ENCODE data around the gene TIE1. TPM values are rescaled to one million over a fixed set of nuclear protein-coding genes. Genes with fewer than 3 reads are reported as not detected.

The TIE1 gene
- total RNA-seq, 1 experiment from 2014 or later = 1.2 TPM

- Mint-ChIP-seq H3K27me3 (ENCODE audit: low read depth) (peaks cover 3% of the 10 kb centered on the region; the same call in 1 of the 2 replicates), H3K4me1 (peaks cover 12 to 21% of the 10 kb centered on the region in 2 experiments), H3K36me3 (ENCODE audit: insufficient read depth in 1 of 3, low read depth in 3 of 3) (peaks cover 0 to 8% (median 5%) of the 10 kb centered on the region in 3 experiments; a peak in 6 of 7 replicates), H3K4me3 (no peak overlapping the region), H3K27ac (peak overlapping the region in 1 of 3 experiments; percentile 44; a peak in 2 of 7 replicates), H3K9me3 (peaks cover 17 to 25% of the 10 kb centered on the region in 2 experiments)
- DNase-seq = peak; percentile 76
- Histone ChIP-seq H2AK5ac (ENCODE audit: insufficient read length, low read length) (no peak overlapping the region), H3K4me1 (ENCODE audit: insufficient read depth, low read length) (no peaks in the 10 kb centered on the region), H3K27me3 (ENCODE audit: insufficient read depth, low read length) (no peaks in the 10 kb centered on the region), H3K4me2 (ENCODE audit: insufficient read depth, insufficient read length, low read length) (no peak overlapping the region), H2BK15ac (ENCODE audit: low read depth, low read length) (0 out of 2 replicates have a peak overlapping the region, but pooled peaks have one; percentile 72), H3K9me3 (ENCODE audit: control insufficient read depth, low read depth, low read length) (no peaks in the 10 kb centered on the region), H3K14ac (ENCODE audit: insufficient read depth, low read length) (peak overlapping the region; percentile 61), H3K79me1 (ENCODE audit: insufficient read depth, low read depth, low read length, poor library complexity, severe bottlenecking) (no peaks in the 10 kb centered on the region), H4K20me1 (ENCODE audit: control insufficient read depth, insufficient read depth, insufficient read length) (no peaks in the 10 kb centered on the region), H4K91ac (ENCODE audit: insufficient read length, low read depth, low read length) (no peak overlapping the region), H4K5ac (ENCODE audit: insufficient read length, low read depth, low read length) (no peak overlapping the region), H2BK120ac (ENCODE audit: low read depth, low read length, poor library complexity, severe bottlenecking) (no peak overlapping the region), H3K23ac (ENCODE audit: insufficient read length, low read depth, low read length) (no peak overlapping the region), H2BK20ac (ENCODE audit: low read depth, low read length, poor library complexity, severe bottlenecking) (no peak overlapping the region), H3K18ac (ENCODE audit: insufficient read length, low read depth, low read length) (no peak overlapping the region), H2AFZ (ENCODE audit: low read length) (no peak overlapping the region), H2BK5ac (ENCODE audit: insufficient read length, low read length) (no peak overlapping the region), H3K23me2 (ENCODE audit: insufficient read length, low read depth, low read length, poor library complexity, severe bottlenecking) (no peaks in the 10 kb centered on the region), H4K8ac (replicated peaks; ENCODE audit: insufficient read length, low read depth, low read length) (no peak overlapping the region), H2BK12ac (ENCODE audit: insufficient read length, low read depth, low read length) (no peak overlapping the region), H3K79me2 (ENCODE audit: insufficient read depth, low read length) (no peaks in the 10 kb centered on the region), H3K4ac (ENCODE audit: low read depth, low read length) (no peak overlapping the region), H3K27ac (ENCODE audit: insufficient read length, low read depth, low read length) (no peak overlapping the region), H3T11ph (ENCODE audit: low read length) (no peak overlapping the region), H3K56ac (ENCODE audit: insufficient read length, low read depth, low read length) (no peak overlapping the region), H3K9ac (ENCODE audit: extremely low read depth, insufficient read length, low read length) (no peak overlapping the region)
- TF ChIP-seq CTCF (conservative IDR thresholded peaks at IDR 0.05) = no peak
- no CpG with 5 or more reads among the region's 6 CpGs for WGBS (ENCODE audit: extremely low coverage, insufficient read length, low lambda C conversion rate)
These were observed 29.4 kb downstream of the TIE1 start for GRCh38 chr1:43329995-43330751.
